Measurements from ENCODE around the gene KRTAP21-3. TPM values are rescaled to one million over a fixed set of nuclear protein-coding genes. Genes with fewer than 3 reads are reported as not detected.

The KRTAP21-3 gene
- total RNA-seq, 1 donor, result not detected

GRCh38 chr21:30668776-30669175, 49.8 kb downstream of the KRTAP21-3 start:
- DNase-seq (ENCODE audit: low read depth in 2 of 3, low spot score in 2 of 3), result no peak

Small RNA genes lying within 50 kb of the gene (small RNA-seq; reads per million reads assigned to genes)
- gene AP000244.1 (not detected), gene KRTAP21-3 (not detected)

Other genes with a start within 250 kb of the KRTAP21-3 start
- not detected for gene KRTAP19-1, start 238.4 kb downstream of the KRTAP21-3 start, total RNA-seq
- not detected for gene KRTAP19-2, start 231.3 kb downstream of the KRTAP21-3 start, total RNA-seq
- not detected for gene KRTAP19-3, start 226.8 kb downstream of the KRTAP21-3 start, total RNA-seq
- gene KRTAP19-4, start 221.6 kb downstream of the KRTAP21-3 start, total RNA-seq, result not detected
- gene KRTAP19-5, start 216.6 kb downstream of the KRTAP21-3 start, total RNA-seq, result not detected
- gene KRTAP19-6, start 176.9 kb downstream of the KRTAP21-3 start, total RNA-seq, result not detected
- not detected for gene KRTAP19-7, start 157.5 kb downstream of the KRTAP21-3 start, total RNA-seq
- not detected for gene KRTAP22-2, start 128.4 kb downstream of the KRTAP21-3 start, total RNA-seq
- gene KRTAP6-3, start 126.3 kb downstream of the KRTAP21-3 start, total RNA-seq, result not detected
- not detected for gene KRTAP6-2, start 119.9 kb downstream of the KRTAP21-3 start, total RNA-seq
- not detected for gene KRTAP22-1, start 117.7 kb downstream of the KRTAP21-3 start, total RNA-seq
- not detected for gene KRTAP6-1, start 104.8 kb downstream of the KRTAP21-3 start, total RNA-seq
- not detected for gene KRTAP20-1, start 102.4 kb downstream of the KRTAP21-3 start, total RNA-seq
- not detected for gene KRTAP20-4, start 98.2 kb downstream of the KRTAP21-3 start, total RNA-seq
- not detected for gene KRTAP20-2, start 83.6 kb downstream of the KRTAP21-3 start, total RNA-seq
- gene KRTAP20-3, start 75.9 kb downstream of the KRTAP21-3 start, total RNA-seq, result not detected
- not detected for gene KRTAP21-2, start 28.5 kb upstream of the KRTAP21-3 start, total RNA-seq
- gene KRTAP21-1, start 36.7 kb upstream of the KRTAP21-3 start, total RNA-seq, result not detected
- not detected for gene KRTAP8-1, start 94.5 kb upstream of the KRTAP21-3 start, total RNA-seq
- not detected for gene KRTAP7-1, start 111.0 kb upstream of the KRTAP21-3 start, total RNA-seq
- not detected for gene KRTAP11-1, start 162.8 kb upstream of the KRTAP21-3 start, total RNA-seq